K562 (cell line): ENCODE measurements around the gene GPSM3. TPM values are rescaled to one million over a fixed set of nuclear protein-coding genes. Genes with fewer than 3 reads are reported as not detected.

Source experiments
- ATAC-seq: fragments of 200-7000 bp; cut with Tn5 transposase; 3 replicates; pipeline ENCODE4 v1.9.1; 2020; ENCODE audit warnings: moderate library complexity
- BruUV-seq: library from RNA; stranded (reverse); fragments of 400-500 nt; replicated peaks from 2 replicates; lab custom pipeline; 2021; lab: Mats Ljungman, UMichigan
- CTCF ChIA-PET: fragments of 300-600 bp; formaldehyde crosslinking; extraction: SDS; loops from one replicate; lab custom pipeline; 2021; ENCODE audit warnings: low intra/inter-chr PET ratio; lab: Yijun Ruan, JAX
- POLR2A ChIA-PET: fragments of 300-600, 350-650 bp; sonication (Branson Sonifier 250); formaldehyde crosslinking; extraction: SDS; loops from one replicate; lab custom pipeline; 2021; ENCODE audit warnings: antibody characterized with exemption, inconsistent platforms; lab: Yijun Ruan, JAX
- DNase-seq, 4 experiments: peaks; one replicate each; pipeline versions ENCODE4 v3.0.0 to v3.0.0-alpha.2; 2011 to 2018; ENCODE audit warnings: low spot score in 3 of 4, mixed read lengths in 3 of 4; ENCODE audit errors: extremely low read depth in 1 of 4
- FAIRE-seq: peaks from 2 replicates; lab custom pipeline; 2011; peaks lifted over from hg19 to GRCh38; lab: Jason Lieb, UNC
- H2AFZ ChIP-seq: 2 replicates; pipeline ENCODE4 v1.6.0; 2011; ENCODE audit warnings: low read depth, low read length, control low read depth, inconsistent platforms
- H3K27ac ChIP-seq: fragments of 200-600 bp; 3 replicates; pipeline ENCODE4 v1.8.0; 2011; ENCODE audit warnings: low read depth, mild to moderate bottlenecking, control low read depth, inconsistent platforms, low read length, moderate library complexity, mixed read lengths; ENCODE audit errors: extremely low read depth
- H3K27me3 ChIP-seq, 2 experiments: fragments of 300-600 bp in 1 of 2; 2 replicates in 1 of 2; 3 replicates in 1 of 2; pipeline versions ENCODE4 v1.6.0 to v1.8.0; 2011; ENCODE audit warnings: inconsistent platforms in 2 of 2, low read length in 2 of 2, mild to moderate bottlenecking in 1 of 2, mixed read lengths in 1 of 2, moderate library complexity in 1 of 2; ENCODE audit not compliant: control insufficient read depth in 2 of 2, insufficient read depth in 2 of 2
- H3K36me3 ChIP-seq: fragments of 300-600 bp; 3 replicates; pipeline ENCODE4 v1.8.0; 2011; ENCODE audit warnings: mild to moderate bottlenecking, low read length, inconsistent platforms; ENCODE audit not compliant: control insufficient read depth, insufficient read depth
- H3K4me1 ChIP-seq, 2 experiments: fragments of 200-600 bp in 1 of 2; replicated peaks in 1 of 2; 2 replicates in 1 of 2; 3 replicates in 1 of 2; pipeline versions ENCODE4 v1.5.1 to v1.8.0; 2011; ENCODE audit warnings: inconsistent platforms in 2 of 2, low read length in 2 of 2, mild to moderate bottlenecking in 1 of 2, mixed read lengths in 1 of 2, moderate library complexity in 1 of 2; ENCODE audit not compliant: control insufficient read depth in 2 of 2, insufficient read depth in 2 of 2
- H3K4me2 ChIP-seq: 2 replicates; pipeline ENCODE4 v1.6.1; 2011; ENCODE audit warnings: low read length, control low read depth, inconsistent platforms, mixed read lengths; ENCODE audit not compliant: insufficient read depth
- H3K4me3 ChIP-seq: fragments of 200-600 bp; sonication (generic), shearing (Covaris generic); 2 replicates; pipeline ENCODE4 v1.5.1; 2016; ENCODE audit warnings: control low read depth, inconsistent platforms
- H3K79me2 ChIP-seq: fragments of 200-600 bp; 3 replicates; pipeline ENCODE4 v1.8.0; 2011; ENCODE audit warnings: low read length, inconsistent platforms; ENCODE audit not compliant: control insufficient read depth, insufficient read depth
- H3K9ac ChIP-seq, 2 experiments: 2 replicates each; pipeline versions ENCODE4 v1.6.0 to v1.6.1; 2011; ENCODE audit warnings: low read depth in 2 of 2, low read length in 2 of 2, control low read depth in 1 of 2, inconsistent platforms in 1 of 2, mild to moderate bottlenecking in 1 of 2, mixed read lengths in 1 of 2; ENCODE audit not compliant: insufficient read depth in 1 of 2
- H3K9me1 ChIP-seq: one replicate; pipeline ENCODE4 v1.6.0; 2011; ENCODE audit warnings: inconsistent platforms, mild to moderate bottlenecking, low read length, moderate library complexity; ENCODE audit not compliant: control insufficient read depth, insufficient read depth
- H3K9me3 ChIP-seq: replicated peaks from 2 replicates; pipeline ENCODE4 v1.5.1; 2011; ENCODE audit warnings: low read depth, low read length, inconsistent platforms; ENCODE audit not compliant: control insufficient read depth, insufficient read depth
- H4K20me1 ChIP-seq: replicated peaks from 2 replicates; pipeline ENCODE4 v1.6.1; 2011; ENCODE audit warnings: low read length, inconsistent platforms, mixed read lengths; ENCODE audit not compliant: control insufficient read depth, insufficient read depth
- RFX5 ChIP-seq: IDR thresholded peaks from 2 replicates; pipeline ENCODE4 v1.6.1; 2011; ENCODE audit warnings: low read depth, mild to moderate bottlenecking, improper control_type of control experiment, low read length
- SREBF2 ChIP-seq: sonication (generic); formaldehyde crosslinking; IDR thresholded peaks from 2 replicates; pipeline ENCODE4 v1.4.0; 2020; ENCODE audit warnings: mild to moderate bottlenecking, missing genetic modification reagents
- SRSF1 ChIP-seq: fragments of 200-400 bp; formaldehyde crosslinking; IDR thresholded peaks from 2 replicates; pipeline ENCODE4 v1.6.1; 2017; ENCODE audit warnings: mild to moderate bottlenecking, low read depth, low read length, moderate library complexity
- ZBTB5 ChIP-seq: fragments of 450-650 bp; IDR thresholded peaks from 2 replicates; pipeline ENCODE4 v1.6.1; 2017; ENCODE audit warnings: antibody characterized with exemption
- ZNF239 ChIP-seq: fragments of 250-450 bp; sonication (Bioruptor Pico); IDR thresholded peaks from 2 replicates; pipeline ENCODE4 v1.4.0; 2020; ENCODE audit warnings: mild to moderate bottlenecking
- ZNF407 ChIP-seq: fragments of 450-650 bp; IDR thresholded peaks from 2 replicates; pipeline ENCODE4 v1.6.1; 2016; ENCODE audit warnings: low read depth
- WGBS: fragments of 100-300 bp; shearing (Covaris generic); methylation state at CpG from one replicate; pipeline ENCODE4 v1.1.6; 2016; ENCODE audit warnings: low coverage, mixed read lengths; ENCODE audit not compliant: insufficient coverage; ENCODE audit errors: missing lambda C conversion rate; 5-methylcytosine and 5-hydroxymethylcytosine counted together
- in situ Hi-C: fragments of 300-500 bp; cut with MboI; formaldehyde crosslinking; loops from 4 replicates; pipeline ENCODE4 v1.15.0; 2018; ENCODE audit warnings: inconsistent platforms, mixed read lengths
- intact Hi-C: fragments of 100-400 bp; cut with micrococcal nuclease; formaldehyde crosslinking; loops from 2 replicates; pipeline ENCODE4 v1.14.2; 2022
- polyA plus RNA-seq, 8 experiments: library from polyadenylated mRNA; depleted of rRNA in 4 of 8; stranded (reverse) in 5 of 8; unstranded in 3 of 8; fragments of >200 nt; fragmentation: Nextera tagmentation in 2 of 8; fragmentation: Illumina TruSeq in 1 of 8; extraction: Ambion mirVana in 2 of 8; extraction: Trizol in 1 of 8; gene quantifications; 2 replicates each; pipeline versions ENCODE4 v1.2.1 to v1.2.3, GENCODE V29; 2011 to 2014; ENCODE audit warnings: inconsistent platforms in 1 of 8, missing spikeins in 1 of 8
- total RNA-seq, 7 experiments: library from RNA; depleted of rRNA in 6 of 7; stranded (reverse); fragments of >200 nt in 6 of 7; fragmentation: Illumina TruSeq in 2 of 7; extraction: Trizol in 2 of 7; gene quantifications; 2 replicates each; pipeline versions ENCODE4 v1.2.1 to v1.2.3, GENCODE V29; 2011 to 2021; ENCODE audit warnings: low replicate concordance in 1 of 7
- TF ChIP-seq, protein P1 (sequence below), 2 experiments: IDR thresholded peaks; 2 replicates each; pipeline ENCODE4 v1.6.1; 2012; ENCODE audit warnings: improper control_type of control experiment in 2 of 2, low read depth in 2 of 2, low read length in 2 of 2, borderline replicate concordance in 1 of 2

The GPSM3 gene
- total and polyA plus RNA-seq, 9 of the 15 experiments (the other 6 are each of a cell fraction or from before 2014, with no cell fraction given), result 5.3 to 42.6 (median 24.4) TPM

- Histone ChIP-seq H3K27me3 (no peaks in the 10 kb centered on the region), H3K9me1 (no peaks in the 10 kb centered on the region), H3K36me3 (peaks cover 40% of the 10 kb centered on the region), H3K9ac (peak overlapping the region; percentile 86 to 93), H3K27ac (peak overlapping the region; percentile 89), H3K4me3 (peak overlapping the region; percentile 65), H4K20me1 (no peaks in the 10 kb centered on the region), H3K4me2 (peak overlapping the region; percentile 86), H3K79me2 (peaks cover 44% of the 10 kb centered on the region), H3K4me1 (peaks cover 25 to 54% of the 10 kb centered on the region in 2 experiments; a peak in 4 of 5 replicates), H2AFZ (peak overlapping the region; percentile 91), H3K9me3 (no peaks in the 10 kb centered on the region)
- 2% methylated on average over 34 of the region's 34 CpGs for whole genome bisulfite sequencing
- FAIRE-seq, result no peak
- peak; percentile 83 for ATAC-seq
- POLR2A ChIA-PET, result interaction anchor here (0.6 to 1.0 kb wide), 5 partner anchors 23 to 327 kb away, joined by 3 to 4 read pairs (median 4); partner anchors contain the start of gene HSPA1B
- intact Hi-C loops (loop anchor here (1.0 kb wide), 3 partner anchors 24 to 41 kb away; partner anchors contain the start of gene FKBPL), in situ Hi-C loops (no loop called here)
- DNase-seq, result peak; percentile 83 to 93 (median 84)
- CTCF ChIA-PET, result interaction anchor here (1.5 to 4.2 kb wide), 2 partner anchors 36 to 38 kb away, joined by 8 to 51 read pairs; no protein-coding TSS in a partner anchor
- TSS peak; percentile 79 for BruUV-seq
- TF ChIP-seq SREBF2 (CRISPR knock-in tag), result no peak
- TF ChIP-seq ZNF239, result no peak
- TF ChIP-seq RFX5, result no peak
- TF ChIP-seq SRSF1, result no peak
- TF ChIP-seq, protein P1, sequence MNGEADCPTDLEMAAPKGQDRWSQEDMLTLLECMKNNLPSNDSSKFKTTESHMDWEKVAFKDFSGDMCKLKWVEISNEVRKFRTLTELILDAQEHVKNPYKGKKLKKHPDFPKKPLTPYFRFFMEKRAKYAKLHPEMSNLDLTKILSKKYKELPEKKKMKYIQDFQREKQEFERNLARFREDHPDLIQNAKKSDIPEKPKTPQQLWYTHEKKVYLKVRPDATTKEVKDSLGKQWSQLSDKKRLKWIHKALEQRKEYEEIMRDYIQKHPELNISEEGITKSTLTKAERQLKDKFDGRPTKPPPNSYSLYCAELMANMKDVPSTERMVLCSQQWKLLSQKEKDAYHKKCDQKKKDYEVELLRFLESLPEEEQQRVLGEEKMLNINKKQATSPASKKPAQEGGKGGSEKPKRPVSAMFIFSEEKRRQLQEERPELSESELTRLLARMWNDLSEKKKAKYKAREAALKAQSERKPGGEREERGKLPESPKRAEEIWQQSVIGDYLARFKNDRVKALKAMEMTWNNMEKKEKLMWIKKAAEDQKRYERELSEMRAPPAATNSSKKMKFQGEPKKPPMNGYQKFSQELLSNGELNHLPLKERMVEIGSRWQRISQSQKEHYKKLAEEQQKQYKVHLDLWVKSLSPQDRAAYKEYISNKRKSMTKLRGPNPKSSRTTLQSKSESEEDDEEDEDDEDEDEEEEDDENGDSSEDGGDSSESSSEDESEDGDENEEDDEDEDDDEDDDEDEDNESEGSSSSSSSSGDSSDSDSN (IDR thresholded peaks at IDR 0.05; ENCODE audit: borderline replicate concordance in 1 of 2, low read depth in 2 of 2, low read length in 2 of 2), result peak; percentile 4 to 60; a peak in 2 of 4 replicates
- TF ChIP-seq ZBTB5, result no peak
- no peak for TF ChIP-seq ZNF407
These were observed 37.8 kb downstream of the GPSM3 start for GRCh38 chr6:32154514-32155161.
